ENCODE data around the gene CHRNA1. TPM values are rescaled to one million over a fixed set of nuclear protein-coding genes. Genes with fewer than 3 reads are reported as not detected.

CHRNA1 gene
- total RNA-seq, 1 experiment from 2014 or later, result not detected

DNA sequence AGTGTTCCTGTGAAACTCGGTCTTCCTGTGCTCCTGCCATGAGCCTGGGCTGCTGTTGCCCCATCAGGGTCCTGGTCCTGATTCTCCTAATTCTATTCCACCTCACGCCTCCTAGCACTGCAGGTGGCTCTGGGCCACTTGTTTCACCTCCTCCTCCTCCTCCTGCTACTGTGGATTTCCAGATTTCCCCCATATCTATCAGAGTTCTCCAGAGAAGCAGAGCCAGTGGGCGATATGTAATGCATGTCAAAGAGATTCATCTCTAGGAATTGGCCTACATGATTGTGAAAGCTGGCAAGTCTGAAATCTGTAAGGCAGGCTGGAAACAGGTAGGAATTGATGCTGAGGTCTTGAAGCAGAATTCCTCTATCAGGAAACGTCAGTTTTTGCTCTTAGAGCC lies 45.3 kb downstream of the CHRNA1 start:
- DNase-seq, result no peak
- H3K4me3 ChIP-seq (ENCODE audit: low read depth, low read length), result no peak overlapping the region
- TF ChIP-seq, protein P1, sequence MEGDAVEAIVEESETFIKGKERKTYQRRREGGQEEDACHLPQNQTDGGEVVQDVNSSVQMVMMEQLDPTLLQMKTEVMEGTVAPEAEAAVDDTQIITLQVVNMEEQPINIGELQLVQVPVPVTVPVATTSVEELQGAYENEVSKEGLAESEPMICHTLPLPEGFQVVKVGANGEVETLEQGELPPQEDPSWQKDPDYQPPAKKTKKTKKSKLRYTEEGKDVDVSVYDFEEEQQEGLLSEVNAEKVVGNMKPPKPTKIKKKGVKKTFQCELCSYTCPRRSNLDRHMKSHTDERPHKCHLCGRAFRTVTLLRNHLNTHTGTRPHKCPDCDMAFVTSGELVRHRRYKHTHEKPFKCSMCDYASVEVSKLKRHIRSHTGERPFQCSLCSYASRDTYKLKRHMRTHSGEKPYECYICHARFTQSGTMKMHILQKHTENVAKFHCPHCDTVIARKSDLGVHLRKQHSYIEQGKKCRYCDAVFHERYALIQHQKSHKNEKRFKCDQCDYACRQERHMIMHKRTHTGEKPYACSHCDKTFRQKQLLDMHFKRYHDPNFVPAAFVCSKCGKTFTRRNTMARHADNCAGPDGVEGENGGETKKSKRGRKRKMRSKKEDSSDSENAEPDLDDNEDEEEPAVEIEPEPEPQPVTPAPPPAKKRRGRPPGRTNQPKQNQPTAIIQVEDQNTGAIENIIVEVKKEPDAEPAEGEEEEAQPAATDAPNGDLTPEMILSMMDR (IDR thresholded peaks at IDR 0.05; ENCODE audit: insufficient read depth in 1 of 2, low read depth in 1 of 2, low read length in 1 of 2, severe bottlenecking in 1 of 2, unreplicated experiment in 1 of 2), result no peak
- H3K4me1 ChIP-seq, result no peaks in the 10 kb centered on the region
- H3K27ac Mint-ChIP-seq (ENCODE audit: unreplicated experiment), result no peak overlapping the region
- H3K9me3 ChIP-seq, result no peaks in the 10 kb centered on the region
- no peaks in the 10 kb centered on the region for H3K4me1 Mint-ChIP-seq (ENCODE audit: low read depth, unreplicated experiment)
- H3K36me3 ChIP-seq (ENCODE audit: control insufficient read depth, insufficient read depth, low read length), result no peaks in the 10 kb centered on the region
- H3K4me3 Mint-ChIP-seq (ENCODE audit: unreplicated experiment), result no peak overlapping the region
- BruUV-seq (replicated peaks), result no TSS peak
- no peaks in the 10 kb centered on the region for H3K9me3 Mint-ChIP-seq (ENCODE audit: unreplicated experiment)
- POLR2A ChIA-PET, result interaction anchor here (0.5 kb wide), 1 partner anchor 1168 kb away, joined by 8 read pairs; no protein-coding TSS in a partner anchor
- no peaks in the 10 kb centered on the region for H3K27me3 Mint-ChIP-seq (ENCODE audit: insufficient read depth, unreplicated experiment)
- H3K36me3 Mint-ChIP-seq (ENCODE audit: insufficient read depth, unreplicated experiment), result no peaks in the 10 kb centered on the region
- CTCF ChIA-PET, result no interaction called here
- no peaks in the 10 kb centered on the region for H3K27me3 ChIP-seq (replicated peaks; ENCODE audit: control insufficient read depth, insufficient read depth, low read length)
- intact Hi-C loops (cut with micrococcal nuclease; ENCODE audit: unreplicated experiment), result no loop called here

DNA sequence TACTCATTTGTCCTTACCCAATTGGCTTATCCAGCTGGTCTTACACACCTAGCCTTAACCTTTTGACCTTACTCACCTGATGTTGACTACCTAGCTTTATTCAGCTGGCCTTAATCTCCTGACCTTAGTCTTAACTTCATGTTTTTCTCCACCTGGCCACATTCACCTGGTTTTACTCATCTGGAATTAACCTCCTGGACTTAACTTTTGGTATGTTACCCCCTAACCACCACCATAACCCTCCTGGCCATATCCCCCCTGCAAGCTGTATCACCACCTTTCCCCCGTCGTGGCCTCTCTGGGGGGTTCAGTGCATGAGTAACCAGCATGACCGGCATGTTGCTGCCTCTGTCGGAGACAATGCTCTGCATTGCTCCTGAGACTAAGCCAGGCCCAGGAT lies 45.7 kb downstream of the CHRNA1 start:
- POLR2A ChIA-PET, result no interaction called here
- Mint-ChIP-seq H3K9me3 (ENCODE audit: unreplicated experiment) (no peaks in the 10 kb centered on the region), H3K4me1 (ENCODE audit: low read depth, unreplicated experiment) (no peaks in the 10 kb centered on the region), H3K27ac (ENCODE audit: unreplicated experiment) (no peak overlapping the region), H3K27me3 (ENCODE audit: insufficient read depth, unreplicated experiment) (no peaks in the 10 kb centered on the region), H3K4me3 (ENCODE audit: unreplicated experiment) (no peak overlapping the region), H3K36me3 (ENCODE audit: insufficient read depth, unreplicated experiment) (no peaks in the 10 kb centered on the region)
- intact Hi-C loops (cut with micrococcal nuclease; ENCODE audit: unreplicated experiment), result no loop called here
- no peak overlapping the region for H3K4me3 ChIP-seq (ENCODE audit: low read depth, low read length)
- no TSS peak for BruUV-seq (replicated peaks)
- H3K4me1 ChIP-seq, result no peaks in the 10 kb centered on the region
- no peaks in the 10 kb centered on the region for H3K27me3 ChIP-seq (replicated peaks; ENCODE audit: control insufficient read depth, insufficient read depth, low read length)
- H3K9me3 ChIP-seq, result no peaks in the 10 kb centered on the region
- DNase-seq, result no peak
- no peaks in the 10 kb centered on the region for H3K36me3 ChIP-seq (ENCODE audit: control insufficient read depth, insufficient read depth, low read length)
- CTCF ChIA-PET, result interaction anchor here (1.3 kb wide), 1 partner anchor 53 kb away, joined by 3 read pairs; no protein-coding TSS in a partner anchor
- TF ChIP-seq, protein P1 (IDR thresholded peaks at IDR 0.05; ENCODE audit: insufficient read depth in 1 of 2, low read depth in 1 of 2, low read length in 1 of 2, severe bottlenecking in 1 of 2, unreplicated experiment in 1 of 2), result no peak

DNA sequence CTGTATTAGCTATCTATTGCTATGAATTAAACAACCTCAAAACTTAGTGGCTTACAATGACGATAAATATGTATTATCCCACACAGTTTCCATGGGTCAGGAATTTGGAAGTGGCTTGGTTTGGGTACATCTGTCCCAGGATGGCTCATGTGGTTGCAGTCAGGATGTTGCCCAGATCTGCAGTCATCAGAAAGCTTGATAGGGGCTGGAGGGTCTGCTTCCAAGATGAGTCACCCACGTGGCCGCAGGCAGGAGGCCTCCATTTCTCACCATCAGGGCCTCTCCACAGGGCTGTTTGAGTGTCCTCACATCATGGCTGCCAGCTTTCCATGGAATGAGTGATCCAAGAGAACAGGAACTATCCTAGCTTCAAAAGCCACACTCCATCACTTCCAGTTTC lies 46.4 kb downstream of the CHRNA1 start:
- Histone ChIP-seq H3K36me3 (ENCODE audit: control insufficient read depth, insufficient read depth, low read length) (no peaks in the 10 kb centered on the region), H3K4me3 (ENCODE audit: low read depth, low read length) (no peak overlapping the region), H3K27me3 (replicated peaks; ENCODE audit: control insufficient read depth, insufficient read depth, low read length) (no peaks in the 10 kb centered on the region), H3K9me3 (no peaks in the 10 kb centered on the region), H3K4me1 (no peaks in the 10 kb centered on the region)
- Mint-ChIP-seq H3K4me3 (ENCODE audit: unreplicated experiment) (no peak overlapping the region), H3K27me3 (ENCODE audit: insufficient read depth, unreplicated experiment) (no peaks in the 10 kb centered on the region), H3K36me3 (ENCODE audit: insufficient read depth, unreplicated experiment) (no peaks in the 10 kb centered on the region), H3K9me3 (ENCODE audit: unreplicated experiment) (no peaks in the 10 kb centered on the region), H3K27ac (ENCODE audit: unreplicated experiment) (no peak overlapping the region), H3K4me1 (ENCODE audit: low read depth, unreplicated experiment) (no peaks in the 10 kb centered on the region)
- no peak for DNase-seq
- TF ChIP-seq, protein P1 (IDR thresholded peaks at IDR 0.05; ENCODE audit: insufficient read depth in 1 of 2, low read depth in 1 of 2, low read length in 1 of 2, severe bottlenecking in 1 of 2, unreplicated experiment in 1 of 2), result no peak
- CTCF ChIA-PET, result interaction anchor here (1.3 kb wide), 1 partner anchor 54 kb away, joined by 3 read pairs; no protein-coding TSS in a partner anchor
- intact Hi-C loops (cut with micrococcal nuclease; ENCODE audit: unreplicated experiment), result no loop called here
- BruUV-seq (replicated peaks), result no TSS peak
- POLR2A ChIA-PET, result no interaction called here
